Ecto neural progenitor cell (in vitro differentiated cells): ENCODE results near the gene RPS8.
"Not testable (repeated sequence)": the region's sequence is repeated elsewhere in the genome, so short reads cannot be mapped to it uniquely, and the experiment has no call there.

Experiments
- DNase-seq: peaks from one replicate; pipeline ENCODE4 v3.0.0-alpha.2; 2018; ENCODE audit warnings: low spot score

RPS8 gene

DNA sequence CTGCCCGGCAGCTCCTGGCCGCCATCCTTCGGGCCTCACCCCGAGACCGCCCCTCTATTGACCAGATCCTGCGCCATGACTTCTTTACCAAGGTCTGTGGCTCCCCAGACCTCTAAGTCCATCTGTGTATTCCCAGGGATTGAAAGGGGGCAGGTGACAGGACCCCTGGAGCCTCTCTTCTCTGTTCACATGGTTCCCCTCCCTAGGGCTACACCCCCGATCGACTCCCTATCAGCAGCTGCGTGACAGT lies 27.6 kb downstream of the RPS8 start:
- no peak for DNase-seq

GRCh38 chr1:44803312-44804095 lies 28.2 kb downstream of the RPS8 start:
- no peak for DNase-seq

- no peak for DNase-seq
These were observed 30.1 kb downstream of the RPS8 start for GRCh38 chr1:44805311-44806024.

DNA sequence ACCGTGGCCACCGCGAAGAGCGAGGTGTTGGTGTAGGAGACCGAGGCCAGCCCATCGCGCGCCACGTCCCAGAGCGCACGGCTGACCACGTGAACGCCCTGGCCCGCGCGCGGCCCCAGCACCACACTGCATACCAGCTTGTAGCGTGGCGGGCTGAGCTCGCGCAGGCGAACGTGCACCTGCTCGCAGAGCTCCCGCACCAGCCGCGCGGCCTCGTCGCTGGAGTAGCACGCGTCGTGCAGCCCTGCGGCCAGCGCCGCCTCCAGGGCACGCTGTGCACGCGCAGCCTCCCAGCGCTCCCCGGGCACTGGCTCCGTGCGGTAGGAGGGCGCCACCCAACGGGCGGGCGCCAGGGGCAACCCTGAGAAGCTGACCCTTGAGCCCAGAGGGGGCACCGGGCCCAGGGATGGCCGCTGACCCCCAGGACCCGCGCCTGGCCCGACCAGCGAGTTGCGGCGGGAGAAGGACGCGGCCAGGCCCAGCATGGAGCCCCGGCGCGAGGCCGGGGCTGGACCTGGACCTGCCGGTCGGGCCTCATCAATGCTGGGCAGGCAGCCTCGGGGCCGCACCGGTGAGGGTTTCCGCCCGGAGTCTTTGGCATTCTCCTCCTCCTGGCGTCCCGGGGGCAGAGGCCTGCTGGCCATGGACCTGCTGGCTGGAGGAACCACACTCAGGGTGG lies 30.8 kb downstream of the RPS8 start:
- peak; percentile 48 for DNase-seq

DNA sequence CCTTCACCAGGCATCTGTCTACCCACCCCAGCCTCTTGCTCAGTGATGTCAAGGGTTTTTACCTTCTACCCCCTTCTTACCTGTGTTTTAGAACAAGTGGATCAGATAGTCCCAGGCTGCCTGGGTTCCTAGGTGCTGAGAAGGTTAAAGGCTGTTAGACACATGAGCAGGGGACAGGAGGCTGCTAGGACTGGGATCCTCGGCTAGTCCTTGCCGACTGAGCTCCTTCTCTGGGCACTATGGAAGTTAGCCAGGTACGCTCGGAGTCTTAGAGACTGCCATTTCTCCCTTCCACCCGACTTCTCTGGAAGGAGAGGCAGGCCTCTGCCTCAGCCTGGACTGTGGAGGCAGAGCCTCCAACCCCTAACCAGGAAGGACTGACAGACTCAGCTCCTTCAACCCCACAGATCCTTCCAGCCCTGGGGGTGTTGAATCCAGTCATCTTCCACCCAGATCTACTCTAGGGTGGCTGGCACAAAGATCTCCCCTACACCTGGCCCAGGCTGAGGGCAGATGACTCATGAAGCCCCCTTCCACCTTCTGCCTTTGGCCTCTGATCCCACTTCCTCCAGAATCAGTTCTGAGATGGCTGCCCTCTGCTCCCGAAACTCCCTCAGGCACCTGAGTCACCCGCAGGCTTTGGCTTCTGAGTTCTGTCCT lies 31.5 kb downstream of the RPS8 start, which contains the start of gene DYNLT4:
Gene DYNLT4, minus strand, starts transcription at position 648 of the 660 bp plus-strand sequence. CDS start 683 bp downstream, outside the sequence.
- no peak for DNase-seq

DNA sequence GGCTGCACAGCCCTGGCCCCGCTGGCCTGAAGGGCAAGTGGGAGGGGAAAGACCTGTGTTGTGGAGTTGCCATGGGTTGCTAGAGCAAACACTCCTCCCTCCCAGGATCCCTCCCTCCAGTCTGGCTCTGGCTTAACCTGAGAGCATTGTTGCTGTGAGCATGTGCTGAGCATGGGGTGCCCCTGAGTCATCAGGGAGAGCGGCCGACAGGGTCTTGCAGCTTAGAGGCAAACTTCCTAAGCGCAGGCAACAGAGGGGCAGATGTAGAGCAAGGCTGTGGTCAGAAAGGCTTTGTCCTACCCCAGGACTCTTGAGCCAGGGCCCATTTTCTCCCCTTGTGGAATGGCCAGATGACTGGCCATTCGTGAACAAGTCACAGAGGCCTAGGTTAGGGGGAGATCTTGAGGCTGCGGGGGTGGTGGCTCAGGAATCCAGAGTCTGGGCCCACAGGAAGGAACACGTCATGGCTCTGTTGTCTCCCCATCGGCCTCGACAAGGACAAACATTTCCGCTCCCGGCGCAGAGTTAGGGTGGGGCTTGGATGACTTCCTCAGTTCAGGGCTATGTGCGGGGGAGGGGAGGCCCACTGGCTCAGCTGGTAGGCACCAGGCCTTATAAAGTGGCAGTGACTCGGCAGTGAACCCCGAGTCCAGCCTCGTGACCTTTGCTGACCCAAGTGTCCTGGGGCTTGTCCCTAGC lies 32.2 kb downstream of the RPS8 start:
- peak; percentile 89 for DNase-seq

DNA sequence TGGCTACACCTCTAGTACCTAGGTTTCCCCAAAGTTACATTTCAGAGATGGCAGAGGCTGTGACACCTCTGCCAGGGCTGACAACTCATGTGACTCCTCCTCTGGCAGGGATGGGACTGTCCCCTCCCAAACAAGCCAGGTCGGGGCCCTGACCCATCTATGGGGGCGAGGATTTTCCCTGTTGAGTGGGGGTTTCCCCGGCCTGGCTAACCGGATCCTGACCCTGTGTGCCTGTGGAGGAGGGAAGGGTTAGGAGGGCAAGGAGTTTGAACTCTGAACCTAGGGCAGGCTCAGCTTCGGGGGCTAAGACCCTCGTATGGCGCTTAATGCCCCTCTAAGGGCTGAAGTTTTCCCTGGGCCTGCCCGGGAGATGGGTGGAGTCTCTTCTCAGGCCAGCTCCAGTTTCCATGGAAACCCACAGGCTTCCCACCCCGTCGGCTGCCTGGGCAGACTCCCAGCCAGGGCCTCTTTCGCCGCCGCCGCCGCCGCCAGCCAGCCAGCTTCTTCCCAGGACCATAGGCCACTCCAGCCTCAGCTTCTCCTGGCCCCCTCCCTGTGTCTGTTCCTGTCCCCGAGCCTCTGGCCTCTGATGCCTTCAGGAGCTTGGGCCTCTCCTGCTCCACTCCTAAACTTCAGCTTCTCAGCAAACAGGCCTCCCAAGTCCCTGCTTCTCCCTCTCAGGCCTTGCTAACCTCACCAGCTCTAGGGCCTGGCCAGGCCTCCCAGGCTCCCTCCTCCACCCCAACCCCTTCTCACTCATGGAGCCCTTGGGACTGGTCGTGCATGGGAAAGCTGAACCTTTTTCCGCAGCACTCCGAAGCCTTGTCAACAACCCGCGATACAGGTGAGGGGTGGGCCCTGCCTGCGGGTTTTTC lies 33.0 kb downstream of the RPS8 start, which contains the start of gene BTBD19:
Gene BTBD19, plus strand, starts transcription at position 461 of the 875 bp plus-strand sequence. Its CDS starts 298 bp downstream, at position 759.
- DNase-seq = peak; percentile 91

DNA sequence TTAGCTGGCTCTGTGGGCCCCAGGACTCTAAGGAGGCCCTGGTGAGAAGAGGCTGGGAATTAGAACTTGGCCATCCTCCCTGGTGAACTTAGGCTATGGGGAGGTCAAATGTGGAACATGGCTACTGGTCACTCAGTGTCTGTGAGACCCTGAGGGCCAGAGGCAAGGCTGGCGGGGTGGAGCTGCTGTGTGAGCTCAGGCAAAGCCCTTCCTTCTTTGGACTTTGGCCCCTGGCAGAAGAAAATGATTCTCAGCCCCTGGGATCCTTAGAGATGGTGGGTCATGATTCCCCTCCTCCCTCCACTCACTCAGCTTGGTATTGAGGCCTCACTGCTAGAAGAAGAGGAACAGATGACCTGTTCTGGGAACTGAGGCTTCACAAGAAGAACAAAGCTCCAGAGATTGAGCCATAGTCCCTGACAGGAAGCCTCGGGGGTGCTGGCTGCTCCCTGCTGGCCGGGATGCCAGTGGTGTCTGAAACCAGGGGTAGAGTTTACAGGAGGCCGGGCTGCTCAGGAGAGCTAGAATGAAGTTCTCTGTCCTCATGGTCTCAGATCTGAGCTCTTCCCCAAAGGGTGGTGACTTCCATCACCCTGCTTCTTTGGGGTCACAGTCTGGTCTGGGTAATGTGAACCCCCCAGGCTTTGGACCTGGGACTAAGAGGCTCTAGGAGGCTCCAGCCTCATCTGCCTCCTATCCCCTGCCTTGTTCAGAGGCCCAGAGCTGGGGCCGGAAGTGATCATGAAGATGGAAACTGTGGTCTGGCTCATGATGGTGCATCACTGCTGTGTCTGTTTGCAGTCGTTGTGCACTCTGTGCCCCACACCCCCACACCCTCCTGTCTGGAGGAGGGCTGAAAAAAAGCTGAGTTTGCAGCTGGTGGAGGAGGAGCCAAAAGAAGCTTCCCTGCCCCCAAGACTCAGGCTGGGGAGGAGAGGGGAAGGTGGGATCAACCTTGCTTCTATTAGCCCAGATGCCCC lies 33.9 kb downstream of the RPS8 start:
- no peak for DNase-seq

DNA sequence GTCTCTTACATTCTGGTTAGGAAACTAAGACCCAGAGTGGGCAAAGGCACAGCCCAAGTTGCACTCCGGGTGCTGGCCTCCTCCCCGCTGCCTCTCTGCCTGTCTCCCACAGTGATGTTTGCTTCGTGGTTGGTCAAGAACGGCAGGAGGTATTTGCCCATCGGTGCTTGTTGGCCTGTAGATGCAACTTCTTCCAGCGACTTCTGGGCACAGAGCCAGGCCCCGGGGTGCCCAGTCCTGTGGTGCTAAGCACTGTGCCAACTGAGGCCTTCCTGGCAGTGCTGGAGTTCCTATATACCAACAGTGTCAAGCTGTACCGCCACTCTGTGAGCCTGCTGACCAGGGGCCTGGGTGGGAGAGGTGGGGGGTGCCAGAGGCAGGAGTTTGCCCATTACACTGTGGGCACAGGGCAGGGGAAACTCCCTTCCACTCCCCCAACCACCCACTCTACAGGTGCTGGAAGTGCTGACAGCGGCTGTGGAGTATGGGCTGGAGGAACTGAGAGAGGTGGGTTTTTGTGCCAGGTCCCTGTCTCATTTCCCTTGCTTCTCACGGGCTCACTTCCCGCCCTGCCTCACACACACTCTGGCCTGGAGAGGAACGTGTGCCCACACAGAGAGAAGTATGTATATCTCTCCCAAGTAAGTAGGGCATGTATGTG lies 34.9 kb downstream of the RPS8 start:
- DNase-seq = no peak

DNA sequence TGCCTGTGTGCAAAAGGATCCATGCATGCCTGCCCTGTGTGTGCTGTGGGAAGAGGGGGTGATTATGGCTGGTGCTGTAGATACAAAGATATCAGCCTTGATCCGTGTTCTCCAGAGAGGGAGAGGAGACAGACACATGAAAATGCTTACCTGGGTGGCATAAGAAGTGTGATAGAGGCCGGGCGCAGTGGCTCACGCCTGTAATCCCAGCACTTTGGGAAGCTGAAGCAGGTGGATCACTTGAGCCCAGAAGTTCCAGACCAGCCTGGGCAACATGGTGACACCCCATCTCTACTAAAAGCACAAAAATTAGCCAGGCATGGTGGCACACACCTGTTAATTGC lies 35.4 kb downstream of the RPS8 start:
- not testable (repeated sequence) for DNase-seq

- DNase-seq = no peak
These were observed 35.9 kb downstream of the RPS8 start for GRCh38 chr1:44811234-44811633.

- peak; percentile 54 for DNase-seq
These were observed 37.6 kb downstream of the RPS8 start for GRCh38 chr1:44812822-44813543.

DNA sequence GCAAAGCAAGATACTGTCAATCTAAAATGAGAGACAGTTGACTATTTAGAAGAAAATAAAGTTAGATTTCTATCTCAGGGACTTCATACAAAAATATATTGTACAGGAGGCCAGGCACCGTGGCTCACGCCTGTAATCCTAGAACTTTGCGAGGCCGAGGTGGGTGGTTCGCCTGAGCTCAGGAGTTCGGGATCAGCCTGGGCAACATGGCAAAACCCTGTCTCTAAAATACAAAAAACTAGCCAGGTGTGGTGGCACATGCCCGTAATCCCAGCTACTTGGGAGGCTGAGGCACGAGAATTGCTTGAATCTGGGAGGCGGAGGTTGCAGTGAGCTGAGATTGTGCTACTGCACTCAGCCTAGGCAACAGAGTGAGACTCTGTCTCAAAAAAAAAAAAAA lies 40.6 kb downstream of the RPS8 start:
- not testable (repeated sequence) for DNase-seq

DNA sequence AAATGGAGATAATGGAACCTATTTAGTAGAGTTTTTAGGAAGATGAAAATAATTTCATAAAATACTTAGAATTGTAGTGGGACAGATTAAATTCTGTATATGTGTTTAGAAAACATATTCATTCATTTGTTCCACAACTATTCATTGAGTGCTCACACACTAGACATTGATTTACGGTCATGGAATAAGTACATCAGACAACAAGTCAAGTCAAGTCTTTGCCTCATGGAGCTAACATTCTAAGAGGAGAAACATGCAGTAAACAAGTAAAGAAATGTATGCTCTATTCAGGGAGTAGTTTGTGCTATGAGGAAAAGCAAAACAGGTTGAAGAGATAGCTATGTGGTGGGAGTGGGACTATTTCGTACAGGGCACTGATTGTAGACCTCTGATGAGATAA lies 42.0 kb downstream of the RPS8 start:
- no peak for DNase-seq

DNA sequence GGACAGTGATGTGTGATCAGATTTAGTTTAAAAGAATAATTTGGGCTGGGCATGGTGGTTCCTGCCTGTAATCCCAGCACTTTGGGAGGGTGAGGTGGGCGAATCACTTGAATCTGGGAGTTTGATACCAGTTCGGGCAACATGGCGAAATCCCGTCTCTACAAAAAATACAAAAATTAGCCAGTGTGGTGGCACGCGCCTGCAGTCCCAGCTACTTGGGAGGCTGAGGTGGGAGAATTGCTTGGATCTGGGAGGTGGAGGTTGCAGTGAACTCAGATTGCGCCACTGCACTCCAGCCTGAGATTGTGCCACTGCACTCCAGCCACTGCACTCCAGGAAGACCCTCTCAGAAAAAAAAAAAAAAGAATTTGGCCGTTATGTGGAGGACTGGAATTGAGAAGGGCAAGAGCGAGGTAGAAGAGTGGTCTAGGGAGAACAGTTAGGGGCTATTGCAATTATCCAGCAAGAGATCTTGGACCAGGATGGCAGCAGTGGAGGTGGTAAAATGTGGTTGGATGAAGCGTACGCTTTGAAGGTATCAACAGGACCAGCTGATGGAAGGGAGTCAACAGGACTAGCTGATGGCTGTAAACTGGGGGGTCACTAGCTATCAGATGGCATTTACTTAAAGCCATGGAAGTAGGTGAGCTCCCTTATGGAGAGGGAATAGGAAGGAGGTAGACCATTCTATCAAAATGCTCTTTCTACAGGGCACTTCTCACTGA lies 42.6 kb downstream of the RPS8 start:
- DNase-seq = no peak

- peak; percentile 53 for DNase-seq
These were observed 43.9 kb downstream of the RPS8 start for GRCh38 chr1:44819196-44819607.

GRCh38 chr1:44819608-44820327 lies 44.4 kb downstream of the RPS8 start:
- peak; percentile 93 for DNase-seq
